ENCODE measurements around the gene IL1R2.
"Not testable (repeated sequence)": the region's sequence is repeated elsewhere in the genome, so short reads cannot be mapped to it uniquely, and the experiment has no call there.

IL1R2 gene

DNA sequence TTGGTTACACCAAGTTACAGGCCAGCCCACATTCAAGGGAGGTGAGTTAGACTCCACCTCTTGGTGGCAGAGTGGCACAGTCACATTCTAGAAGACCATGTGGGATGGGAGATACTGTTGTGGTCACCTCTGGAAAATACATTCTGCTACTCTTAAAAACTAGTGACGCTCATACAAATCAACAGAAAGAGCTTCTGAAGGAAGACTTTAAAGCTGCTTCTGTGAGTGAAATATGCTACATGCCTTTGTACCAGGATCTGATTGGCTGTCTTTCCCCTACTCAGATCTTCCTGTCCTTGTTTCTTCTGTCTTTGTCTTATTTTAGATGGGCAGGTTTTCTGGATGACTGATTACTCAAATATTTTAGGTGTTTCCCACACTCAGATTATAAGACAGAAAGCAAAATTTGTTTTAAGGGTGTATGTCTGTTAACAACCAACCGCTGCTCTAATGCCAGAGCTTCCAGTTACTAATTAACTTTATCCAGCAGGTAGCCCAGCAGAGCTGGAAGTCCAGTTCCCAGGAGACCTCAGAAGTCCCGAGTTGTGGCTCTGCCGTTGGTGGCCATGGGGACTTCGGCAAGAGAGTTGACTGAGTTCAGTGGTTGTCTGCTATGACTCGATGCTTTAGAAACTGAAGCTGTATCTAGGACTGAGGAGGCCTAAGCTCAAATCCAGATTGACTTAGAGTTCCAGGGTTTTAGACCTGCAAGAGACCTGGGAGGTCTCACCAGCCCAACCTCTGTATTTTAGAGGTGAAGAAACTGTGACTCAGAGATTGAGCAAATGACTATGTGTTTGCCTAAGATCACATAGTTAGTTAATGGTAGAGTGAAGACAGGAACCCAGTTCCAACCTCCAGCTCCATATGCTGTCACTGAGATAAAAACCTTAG, 7.4 kb downstream of the IL1R2 start:
- DNase-seq (ENCODE audit: low read depth in 1 of 2, low spot score in 1 of 2) = peak in 1 of 2 donors; percentile 6

DNA sequence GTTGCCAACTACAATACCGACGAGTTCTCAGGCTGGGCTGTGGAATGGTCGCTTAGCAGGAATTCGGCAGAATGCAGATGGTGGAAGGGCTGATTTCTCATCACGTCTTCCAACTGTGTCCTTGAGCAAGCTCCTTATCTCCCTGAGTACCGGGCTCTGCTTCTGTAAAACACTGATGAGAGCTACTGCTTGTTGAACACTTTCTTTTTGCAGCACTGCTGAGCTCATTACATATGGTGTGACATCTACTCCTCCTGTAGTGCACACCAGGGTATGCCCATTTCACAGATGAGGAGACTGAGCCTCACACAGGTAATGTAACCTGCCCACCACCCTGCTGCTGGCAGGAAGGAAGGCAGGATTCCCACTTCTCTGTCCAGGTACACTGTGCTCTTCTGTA, 8.3 kb downstream of the IL1R2 start:
- DNase-seq (ENCODE audit: low read depth in 1 of 2, low spot score in 1 of 2) = no peak

DNA sequence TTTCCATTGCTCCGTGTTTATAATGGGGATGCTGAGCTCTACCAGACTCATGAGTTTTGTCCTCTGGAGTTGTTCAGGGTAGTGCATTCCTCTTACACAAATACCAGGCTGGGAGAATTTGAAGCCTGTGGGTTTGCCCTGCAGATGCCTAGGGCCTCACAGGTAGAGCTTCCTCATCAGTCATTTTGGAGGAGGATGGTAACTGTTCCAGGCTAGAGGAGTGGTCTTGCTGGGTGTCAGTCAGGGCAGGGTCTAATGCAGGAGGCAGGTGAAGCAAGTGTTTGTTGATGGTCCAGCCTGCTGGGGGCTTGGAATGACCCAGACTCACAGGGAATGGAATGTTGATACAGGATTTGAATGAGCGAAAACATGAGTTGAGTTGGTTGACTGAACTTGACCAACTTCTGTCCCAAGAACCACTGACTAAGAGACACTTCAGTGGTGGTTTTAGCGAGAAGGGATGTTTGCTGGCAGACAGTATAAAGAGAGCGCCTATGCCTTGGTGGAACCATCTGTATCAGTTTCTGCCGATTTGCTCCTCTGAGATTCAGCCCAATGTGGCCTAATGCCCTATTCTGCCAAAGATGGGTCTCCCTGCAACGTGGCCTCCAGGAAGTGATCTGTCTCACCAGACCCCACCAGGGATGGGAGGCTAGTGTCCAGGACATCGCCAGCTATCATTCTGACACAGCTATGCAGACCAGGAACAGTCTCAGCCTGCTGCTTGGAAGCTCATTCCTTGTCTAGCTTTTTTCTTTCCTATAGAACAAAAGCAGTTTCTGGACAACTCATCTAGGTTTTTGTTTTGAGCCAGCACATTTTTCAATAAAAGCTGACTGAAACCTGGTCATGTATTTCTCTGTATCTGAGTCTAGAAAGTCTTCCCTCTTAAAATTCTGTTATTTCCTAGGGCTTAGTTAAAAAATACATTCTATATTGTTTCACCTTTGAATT, 9.3 kb downstream of the IL1R2 start:
- no peak for DNase-seq (ENCODE audit: low read depth in 1 of 2, low spot score in 1 of 2)

DNA sequence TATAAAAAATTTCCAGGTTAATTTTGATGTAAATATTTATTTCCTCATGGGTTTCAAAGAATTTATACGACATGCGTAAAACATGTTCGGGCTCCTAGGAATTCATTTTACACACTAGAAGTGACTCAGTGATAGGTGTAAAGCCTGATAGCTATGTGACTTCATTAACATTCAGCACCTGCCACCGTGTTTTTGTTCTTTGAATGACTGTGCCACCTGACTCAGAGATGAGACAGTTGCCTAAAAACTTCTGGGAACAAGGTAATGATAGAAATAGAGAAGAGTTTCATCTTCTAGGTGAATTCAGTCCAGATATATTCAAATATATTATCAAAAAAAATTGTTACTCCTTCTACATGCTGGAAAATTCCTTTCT, 10.0 kb downstream of the IL1R2 start:
- peak in 1 of 2 donors; percentile 16 for DNase-seq (ENCODE audit: low read depth in 1 of 2, low spot score in 1 of 2)

DNA sequence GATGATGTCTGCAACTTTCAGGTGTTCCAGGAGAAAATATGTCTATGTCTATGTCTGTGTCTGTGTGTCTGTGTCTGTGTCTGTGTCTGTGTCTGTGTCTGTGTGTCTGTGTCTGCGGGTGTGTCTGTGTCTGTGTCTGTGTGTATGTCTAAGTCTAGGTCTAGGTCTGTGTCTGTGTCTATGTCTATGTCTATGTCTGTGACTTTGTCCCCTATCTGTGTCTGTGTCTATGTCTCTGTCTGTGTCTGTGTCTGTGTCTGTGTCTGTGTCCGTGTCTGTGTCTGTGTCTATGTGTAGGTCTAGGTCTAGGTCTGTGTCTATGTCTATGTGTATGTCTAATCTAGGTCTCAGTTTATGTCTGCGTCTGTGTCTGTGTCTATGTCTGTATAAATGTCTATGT, 10.5 kb downstream of the IL1R2 start:
- no peak for DNase-seq (ENCODE audit: low read depth in 1 of 2, low spot score in 1 of 2)

DNA sequence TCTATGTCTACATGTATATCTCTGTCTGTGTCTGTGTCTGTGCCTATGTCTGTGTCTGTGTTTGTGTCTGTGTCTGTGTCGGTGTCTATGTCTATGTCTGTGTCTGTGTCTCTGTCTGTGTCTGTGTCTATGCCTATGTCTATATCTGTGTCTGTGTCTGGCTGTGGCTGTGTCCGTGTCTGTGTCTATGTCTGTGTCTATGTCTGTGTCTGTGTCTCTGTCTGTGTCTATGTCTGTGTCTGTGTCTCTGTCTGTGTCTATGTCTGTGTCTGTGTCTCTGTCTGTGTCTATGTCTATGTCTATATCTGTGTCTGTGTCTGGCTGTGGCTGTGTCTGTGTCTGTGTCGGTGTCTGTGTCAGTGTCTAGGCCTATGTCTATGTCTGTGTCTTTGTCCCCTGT, 11.1 kb downstream of the IL1R2 start:
- not testable (repeated sequence) for DNase-seq (ENCODE audit: low read depth in 1 of 2, low spot score in 1 of 2)

DNA sequence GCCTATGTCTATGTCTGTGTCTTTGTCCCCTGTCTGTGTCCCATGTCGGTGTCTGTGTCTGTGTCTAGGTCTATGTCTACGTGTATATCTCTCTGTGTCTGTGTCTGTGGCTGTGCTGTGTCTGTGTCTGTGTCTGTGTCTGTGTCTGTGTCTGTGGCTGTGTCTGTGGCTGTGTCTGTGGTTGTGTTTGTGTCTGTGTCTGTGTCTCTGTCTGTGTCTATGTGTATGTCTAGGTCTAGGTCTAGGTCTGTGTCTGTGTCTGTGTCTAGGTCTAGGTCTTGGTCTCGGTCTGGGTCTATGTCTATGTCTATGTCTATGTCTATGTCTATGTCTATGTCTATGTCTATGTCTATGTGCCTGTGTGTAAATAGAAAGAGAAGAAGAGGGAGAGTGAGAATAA, 11.9 kb downstream of the IL1R2 start:
- no peak for DNase-seq (ENCODE audit: low read depth in 1 of 2, low spot score in 1 of 2)

DNA sequence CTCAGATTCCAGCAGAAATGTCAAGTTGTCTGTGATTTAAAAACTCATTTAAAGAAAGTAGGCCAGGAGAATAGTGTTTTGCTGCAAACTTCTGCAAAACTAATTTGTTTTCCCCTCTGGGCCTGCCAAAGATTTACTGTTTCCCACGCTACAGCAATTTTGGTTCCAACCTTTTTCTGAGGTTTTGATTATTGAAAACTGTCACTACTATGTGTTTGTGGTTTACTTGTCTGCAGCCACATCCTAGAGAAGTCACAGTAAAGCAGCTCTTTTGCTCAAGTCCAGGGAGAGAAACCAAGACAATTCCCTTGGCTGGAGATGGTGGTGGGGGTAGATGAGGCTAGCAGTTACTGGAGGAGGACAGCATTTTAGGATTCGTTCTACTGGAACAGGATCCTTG, 12.8 kb downstream of the IL1R2 start:
- no peak for DNase-seq (ENCODE audit: low read depth in 1 of 2, low spot score in 1 of 2)

DNA sequence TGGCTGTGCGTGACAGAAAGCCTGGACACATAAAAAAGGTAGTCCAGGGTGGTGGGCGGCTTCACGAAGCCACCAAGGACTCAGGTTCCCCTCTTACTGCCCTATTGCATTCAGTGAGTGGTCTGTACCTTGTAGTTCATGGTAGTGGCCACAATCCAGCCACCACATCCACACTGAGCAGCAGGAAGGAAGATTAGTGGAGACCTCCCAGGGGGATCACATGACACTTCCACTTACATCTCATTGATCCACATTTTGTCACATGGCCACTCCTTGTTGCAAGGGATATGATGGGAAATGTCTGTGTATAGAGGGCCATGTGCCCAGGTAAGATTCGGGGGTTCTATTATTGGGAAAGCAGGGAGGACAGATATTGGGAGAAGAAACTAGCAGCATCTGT, 13.7 kb downstream of the IL1R2 start:
- no peak for DNase-seq (ENCODE audit: low read depth in 1 of 2, low spot score in 1 of 2)

DNA sequence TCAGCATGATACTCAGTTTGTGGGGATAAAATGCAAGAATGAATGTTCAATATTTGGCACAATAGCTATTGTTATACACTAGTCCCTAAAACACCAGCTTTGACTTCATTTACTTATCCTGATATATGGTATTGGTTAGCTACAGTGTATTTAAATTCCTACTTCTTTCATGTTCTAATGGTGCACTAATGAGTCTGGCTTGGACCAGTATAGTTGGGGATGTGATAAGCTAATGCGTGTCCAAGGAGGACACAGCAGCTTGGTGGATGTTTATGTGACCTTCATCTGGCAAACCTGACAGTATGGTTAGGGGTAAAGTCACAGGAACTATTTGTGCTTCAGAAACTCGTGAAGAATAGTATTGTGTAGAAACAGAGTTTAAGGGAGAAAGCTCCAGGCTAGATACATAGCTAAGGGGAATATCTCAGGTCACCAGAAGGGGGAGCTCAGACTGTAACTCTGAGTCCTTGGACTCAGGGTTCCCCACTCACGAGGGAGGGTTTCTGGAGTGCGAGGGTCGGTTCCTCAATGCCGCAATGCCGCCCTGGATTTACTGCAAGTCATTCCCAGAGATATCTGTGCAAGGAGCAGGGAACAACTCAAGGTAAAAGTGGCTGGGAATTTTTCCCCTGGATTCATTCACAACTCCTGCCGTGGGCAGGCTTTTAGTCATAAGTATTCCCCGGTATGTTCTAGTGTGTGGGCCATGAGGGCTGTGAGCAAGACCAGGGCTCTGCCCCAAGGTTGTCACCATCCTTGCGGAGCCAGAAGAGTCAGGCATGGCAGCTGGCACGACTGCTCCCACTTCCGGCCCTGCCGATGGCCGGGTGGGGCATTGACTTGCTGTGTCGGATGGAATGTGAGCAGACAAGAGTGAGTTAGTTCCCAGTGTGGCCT, 14.5 kb downstream of the IL1R2 start:
- DNase-seq (ENCODE audit: low read depth in 1 of 2, low spot score in 1 of 2) = no peak

DNA sequence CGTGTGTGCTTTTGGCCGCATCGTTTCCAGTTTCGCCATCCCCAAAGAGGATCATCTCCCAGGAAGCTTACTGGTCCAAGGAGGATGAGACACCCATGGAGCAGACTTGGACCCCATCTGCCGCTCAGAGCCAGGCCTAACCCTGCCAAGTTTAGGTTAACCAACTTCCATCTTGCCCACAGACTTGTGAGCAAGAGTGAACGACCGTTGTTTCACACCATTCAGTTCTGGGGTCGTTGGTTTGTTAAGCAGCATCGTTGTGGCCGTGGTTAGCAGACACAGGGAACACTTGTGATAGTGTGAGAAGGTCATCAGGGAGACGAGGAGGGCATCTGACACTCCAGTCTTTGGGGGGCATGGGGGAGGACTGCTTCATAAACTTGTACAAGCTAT, 15.1 kb downstream of the IL1R2 start:
- DNase-seq (ENCODE audit: low read depth in 1 of 2, low spot score in 1 of 2) = no peak

DNA sequence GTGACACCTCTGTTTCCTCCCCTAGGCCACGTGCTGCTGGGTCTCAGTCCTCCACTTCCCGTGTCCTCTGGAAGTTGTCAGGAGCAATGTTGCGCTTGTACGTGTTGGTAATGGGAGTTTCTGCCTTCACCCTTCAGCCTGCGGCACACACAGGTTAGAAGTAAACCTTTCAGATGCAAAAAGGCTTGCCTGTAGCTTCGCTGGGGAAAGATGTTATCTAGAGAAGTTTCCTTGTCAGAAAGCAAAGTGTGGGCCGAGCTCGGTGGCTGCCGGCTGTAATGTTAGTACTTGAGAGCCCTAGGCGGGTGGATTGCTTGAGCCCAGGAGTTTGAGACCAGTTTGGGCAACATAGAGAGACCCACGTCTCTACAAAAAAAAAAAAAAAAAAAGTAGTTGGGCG, 16.7 kb downstream of the IL1R2 start:
- no peak for DNase-seq (ENCODE audit: low read depth in 1 of 2, low spot score in 1 of 2)

DNA sequence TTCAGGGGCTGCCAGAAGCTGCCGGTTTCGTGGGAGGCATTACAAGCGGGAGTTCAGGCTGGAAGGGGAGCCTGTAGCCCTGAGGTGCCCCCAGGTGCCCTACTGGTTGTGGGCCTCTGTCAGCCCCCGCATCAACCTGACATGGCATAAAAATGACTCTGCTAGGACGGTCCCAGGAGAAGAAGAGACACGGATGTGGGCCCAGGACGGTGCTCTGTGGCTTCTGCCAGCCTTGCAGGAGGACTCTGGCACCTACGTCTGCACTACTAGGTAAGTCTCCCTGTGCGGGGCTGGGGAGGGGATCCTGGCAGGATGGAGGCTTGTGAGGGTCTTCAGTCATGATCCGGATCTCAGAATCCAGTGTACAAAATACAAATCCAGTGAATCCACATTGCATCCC, 17.8 kb downstream of the IL1R2 start:
- DNase-seq (ENCODE audit: low read depth in 1 of 2, low spot score in 1 of 2) = no peak

DNA sequence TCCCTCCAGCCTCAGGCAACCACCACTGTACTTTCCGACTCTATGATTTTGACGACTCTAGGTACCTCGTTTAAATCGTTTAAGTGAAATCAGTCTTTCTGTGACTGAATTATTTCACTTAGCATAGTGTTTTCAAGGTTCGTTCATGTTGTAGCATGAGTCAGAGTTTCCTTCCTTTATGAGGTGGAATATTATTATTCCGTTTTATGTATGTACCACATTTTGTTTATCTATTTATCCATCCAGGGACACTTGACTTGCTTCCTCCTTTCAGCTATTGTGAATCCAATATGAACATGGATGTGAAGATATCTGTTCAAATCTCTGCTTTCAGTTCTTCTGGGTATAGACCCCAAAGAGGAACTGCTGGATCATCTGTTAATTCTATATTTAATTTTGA, 19.1 kb downstream of the IL1R2 start:
- DNase-seq (ENCODE audit: low read depth in 1 of 2, low spot score in 1 of 2) = no peak

DNA sequence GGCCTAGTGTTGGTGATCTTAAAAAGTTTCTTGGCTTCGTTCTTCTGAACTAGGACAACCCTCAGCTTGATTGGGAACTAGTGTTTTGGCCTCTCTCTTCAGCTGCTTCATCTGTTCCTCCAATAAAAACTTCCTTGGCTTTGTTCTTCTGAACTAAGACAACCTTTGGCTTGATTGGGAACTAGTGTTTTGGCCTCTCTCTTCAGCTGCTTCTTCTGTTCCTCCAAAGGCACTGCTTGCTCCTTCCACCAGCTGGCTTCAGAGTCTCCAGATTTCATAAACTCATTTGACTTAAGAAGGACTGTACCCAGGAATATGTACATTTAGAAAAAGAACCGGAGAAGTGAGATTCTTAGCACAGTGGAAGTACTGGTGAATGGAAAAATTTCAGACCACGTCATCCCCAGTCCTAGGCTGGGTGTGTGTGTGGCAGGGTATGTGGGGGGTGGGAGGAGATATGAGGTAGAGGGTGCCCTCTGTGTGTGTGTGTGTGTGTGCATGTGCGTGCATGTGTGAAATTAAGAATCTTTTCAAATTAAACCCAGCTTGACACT, 20.4 kb downstream of the IL1R2 start:
- DNase-seq (ENCODE audit: low read depth in 1 of 2, low spot score in 1 of 2) = no peak

DNA sequence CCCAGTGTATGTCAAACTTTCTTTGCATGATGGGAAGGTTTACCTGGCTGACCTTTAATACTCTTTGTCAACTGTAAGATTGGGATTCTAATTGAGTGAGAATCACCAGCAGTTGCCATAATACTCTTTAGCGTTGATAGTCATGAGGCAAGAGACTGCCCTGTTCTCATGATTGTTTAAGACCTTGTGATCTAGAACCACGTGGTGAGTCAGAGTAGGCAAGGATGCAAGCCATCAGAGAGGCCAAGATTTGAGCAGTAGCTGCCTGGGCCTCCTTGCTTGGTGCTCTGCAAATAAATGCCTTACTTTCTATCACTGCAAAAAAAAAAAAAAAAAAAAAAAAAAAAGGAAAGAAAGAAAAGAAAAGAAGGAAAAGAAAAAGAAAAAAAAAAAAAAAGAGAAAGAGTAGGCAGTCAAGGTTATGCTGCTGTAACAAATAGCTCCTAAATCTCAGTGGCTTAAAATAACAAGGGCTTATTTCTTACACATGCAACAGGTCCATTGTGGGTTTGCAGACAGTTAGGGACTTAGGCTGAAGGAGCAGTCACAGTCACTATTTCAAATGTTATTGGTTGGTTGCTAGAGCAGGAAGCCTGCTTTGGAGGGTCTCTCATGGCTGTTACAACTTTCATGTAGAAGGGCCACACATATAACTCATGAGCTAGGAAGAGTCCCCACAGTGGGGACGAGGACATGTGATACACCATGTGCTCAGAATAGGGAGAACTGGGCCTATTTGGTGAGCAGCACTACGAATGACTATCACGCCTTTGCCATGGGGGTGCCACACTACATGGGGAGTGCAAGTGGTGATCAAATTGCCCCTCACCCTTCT, 21.7 kb downstream of the IL1R2 start:
- no peak for DNase-seq (ENCODE audit: low read depth in 1 of 2, low spot score in 1 of 2)

DNA sequence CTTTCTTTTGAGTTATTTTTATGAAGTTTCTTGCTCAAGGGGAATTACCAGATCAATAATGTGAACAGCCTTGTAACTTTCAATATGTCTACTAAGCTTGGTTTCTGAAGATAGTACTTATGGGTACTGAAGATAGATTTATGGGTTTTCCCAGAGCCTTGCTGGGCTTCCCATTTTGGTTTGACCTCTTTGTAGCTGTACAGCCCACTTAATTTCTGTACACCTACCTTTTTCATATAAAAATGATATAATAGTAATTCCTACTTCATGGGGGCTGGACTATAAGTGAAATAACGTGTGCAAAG, 22.2 kb downstream of the IL1R2 start:
- DNase-seq (ENCODE audit: low read depth in 1 of 2, low spot score in 1 of 2) = no peak

DNA sequence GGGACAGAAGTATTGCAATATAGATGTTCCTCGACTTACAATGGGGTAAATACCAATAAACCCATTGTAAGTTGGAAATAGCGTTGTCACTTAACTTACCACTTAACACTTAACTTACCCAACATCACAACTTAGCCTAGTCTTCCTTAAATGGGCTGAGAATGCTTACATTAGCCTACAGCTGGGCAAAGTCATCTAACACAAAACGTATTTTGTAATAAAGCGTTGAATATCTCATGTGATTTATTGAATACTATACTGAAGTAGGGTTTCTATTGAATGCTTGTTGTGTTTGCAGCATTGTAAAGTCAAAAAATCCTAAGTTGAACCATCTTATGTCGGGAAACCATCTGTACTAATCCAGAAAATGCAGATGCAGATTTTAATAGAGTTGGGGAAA, 23.6 kb downstream of the IL1R2 start:
- DNase-seq (ENCODE audit: low read depth in 1 of 2, low spot score in 1 of 2) = no peak

DNA sequence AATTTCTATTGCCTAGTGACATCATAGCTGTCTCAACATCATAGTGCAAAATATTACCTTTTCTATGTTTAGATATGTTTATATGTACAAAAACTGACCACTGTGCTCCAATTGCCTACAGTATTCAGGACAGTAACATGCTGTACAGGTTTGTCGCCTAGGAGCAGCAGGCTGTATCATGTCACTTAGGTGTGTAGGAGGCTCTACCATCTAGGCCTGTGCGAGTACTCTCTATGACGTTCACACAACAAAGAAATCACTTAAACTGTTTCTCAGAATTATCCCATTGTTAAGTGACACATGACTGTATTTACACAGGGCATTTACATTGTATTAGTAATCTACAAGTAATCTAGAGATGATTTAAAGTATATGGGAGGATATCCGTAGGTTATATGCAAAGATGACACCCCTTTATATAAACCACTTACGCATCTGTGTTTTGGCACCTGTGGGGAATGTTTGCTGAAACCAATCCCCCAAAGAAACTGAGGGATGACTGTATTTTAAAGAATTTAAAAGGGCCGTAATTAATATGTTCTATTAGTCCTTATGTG, 24.7 kb downstream of the IL1R2 start:
- DNase-seq (ENCODE audit: low read depth in 1 of 2, low spot score in 1 of 2) = no peak

Data from activated T-helper 1 cell treated with anti-CD3 and anti-CD28 coated beads, Interleukin-2, amount 50 U/mL, for 16 hours (primary cell).